Thoracic aorta (tissue), 2 donors: ENCODE measurements around the gene CD80. TPM values are rescaled to one million over a fixed set of nuclear protein-coding genes. Genes with fewer than 3 reads are reported as not detected.

Experiments used
- ATAC-seq: fragments of 150-250 bp; one replicate; pipeline ENCODE4 v1.8.0; 2017; ENCODE audit warnings: low read depth; ENCODE audit not compliant: insufficient number of reproducible peaks, low FRiP score
- DNase-seq: peaks from one replicate; pipeline ENCODE4 v3.0.0-alpha.2; 2020; ENCODE audit warnings: low spot score
- H3K27ac ChIP-seq, 2 donors: fragments of 200-600 bp; sonication (generic); 1 replicate in 1 of 2; 2 replicates in 1 of 2; pipeline ENCODE4 v1.5.1; 2016; ENCODE audit warnings: mild to moderate bottlenecking in 2 of 2, moderate library complexity in 2 of 2
- H3K27me3 ChIP-seq: fragments of 200-600 bp; sonication (generic); replicated peaks from 2 replicates; pipeline ENCODE4 v1.6.0; 2016; ENCODE audit warnings: mild to moderate bottlenecking; ENCODE audit not compliant: insufficient read depth
- H3K36me3 ChIP-seq: fragments of 200-600 bp; sonication (generic); one replicate; pipeline ENCODE4 v1.5.1; 2016
- H3K4me1 ChIP-seq, 2 donors: fragments of 200-600 bp; sonication (generic); 1 replicate in 1 of 2; 2 replicates in 1 of 2; pipeline versions ENCODE4 v1.5.1 to v1.6.0; 2016; ENCODE audit warnings: low read depth in 2 of 2, mild to moderate bottlenecking in 1 of 2; ENCODE audit not compliant: control insufficient read depth in 1 of 2
- H3K4me3 ChIP-seq: fragments of 200-600 bp; sonication (generic); 2 replicates; pipeline ENCODE4 v1.5.1; 2016; ENCODE audit warnings: mild to moderate bottlenecking
- H3K9me3 ChIP-seq: fragments of 200-600 bp; sonication (generic); 2 replicates; pipeline ENCODE4 v1.5.1; 2016
- total RNA-seq, 2 donors: library from RNA; depleted of rRNA; stranded (reverse); fragments of >200 nt; gene quantifications; one replicate each; pipeline versions ENCODE4 v1.1.0 to v1.2.3, GENCODE V29; 2016
- TF ChIP-seq, protein P1 (sequence below): fragments of 200-600 bp; sonication (generic); IDR thresholded peaks from one replicate; pipeline ENCODE4 v1.5.1; 2019; ENCODE audit warnings: antibody characterized with exemption

CD80 gene
- total RNA-seq, 2 donors from 2014 or later, result 0.14 TPM; not detected in 1

- DNase-seq (no peak), ATAC-seq (no peak)
- H3K9me3 ChIP-seq, result no peaks in the 10 kb centered on the region
- peaks cover 8 to 9% of the 10 kb centered on the region in 2 donors for H3K4me1 ChIP-seq
- H3K27me3 ChIP-seq, result no peaks in the 10 kb centered on the region
- TF ChIP-seq, protein P1, sequence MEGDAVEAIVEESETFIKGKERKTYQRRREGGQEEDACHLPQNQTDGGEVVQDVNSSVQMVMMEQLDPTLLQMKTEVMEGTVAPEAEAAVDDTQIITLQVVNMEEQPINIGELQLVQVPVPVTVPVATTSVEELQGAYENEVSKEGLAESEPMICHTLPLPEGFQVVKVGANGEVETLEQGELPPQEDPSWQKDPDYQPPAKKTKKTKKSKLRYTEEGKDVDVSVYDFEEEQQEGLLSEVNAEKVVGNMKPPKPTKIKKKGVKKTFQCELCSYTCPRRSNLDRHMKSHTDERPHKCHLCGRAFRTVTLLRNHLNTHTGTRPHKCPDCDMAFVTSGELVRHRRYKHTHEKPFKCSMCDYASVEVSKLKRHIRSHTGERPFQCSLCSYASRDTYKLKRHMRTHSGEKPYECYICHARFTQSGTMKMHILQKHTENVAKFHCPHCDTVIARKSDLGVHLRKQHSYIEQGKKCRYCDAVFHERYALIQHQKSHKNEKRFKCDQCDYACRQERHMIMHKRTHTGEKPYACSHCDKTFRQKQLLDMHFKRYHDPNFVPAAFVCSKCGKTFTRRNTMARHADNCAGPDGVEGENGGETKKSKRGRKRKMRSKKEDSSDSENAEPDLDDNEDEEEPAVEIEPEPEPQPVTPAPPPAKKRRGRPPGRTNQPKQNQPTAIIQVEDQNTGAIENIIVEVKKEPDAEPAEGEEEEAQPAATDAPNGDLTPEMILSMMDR, result no peak
- peaks cover 3% of the 10 kb centered on the region for H3K36me3 ChIP-seq
- no peak overlapping the region for H3K27ac ChIP-seq
- no peak overlapping the region for H3K4me3 ChIP-seq
Observed at GRCh38 chr3:119582178-119582577, 22.8 kb upstream of the CD80 start.

- peak overlapping the region; percentile 92 to 96 for H3K27ac ChIP-seq
- H3K4me1 ChIP-seq, result peaks cover 8 to 9% of the 10 kb centered on the region in 2 donors
Observed at GRCh38 chr3:119580067-119580760, 20.8 kb upstream of the CD80 start.

DNA sequence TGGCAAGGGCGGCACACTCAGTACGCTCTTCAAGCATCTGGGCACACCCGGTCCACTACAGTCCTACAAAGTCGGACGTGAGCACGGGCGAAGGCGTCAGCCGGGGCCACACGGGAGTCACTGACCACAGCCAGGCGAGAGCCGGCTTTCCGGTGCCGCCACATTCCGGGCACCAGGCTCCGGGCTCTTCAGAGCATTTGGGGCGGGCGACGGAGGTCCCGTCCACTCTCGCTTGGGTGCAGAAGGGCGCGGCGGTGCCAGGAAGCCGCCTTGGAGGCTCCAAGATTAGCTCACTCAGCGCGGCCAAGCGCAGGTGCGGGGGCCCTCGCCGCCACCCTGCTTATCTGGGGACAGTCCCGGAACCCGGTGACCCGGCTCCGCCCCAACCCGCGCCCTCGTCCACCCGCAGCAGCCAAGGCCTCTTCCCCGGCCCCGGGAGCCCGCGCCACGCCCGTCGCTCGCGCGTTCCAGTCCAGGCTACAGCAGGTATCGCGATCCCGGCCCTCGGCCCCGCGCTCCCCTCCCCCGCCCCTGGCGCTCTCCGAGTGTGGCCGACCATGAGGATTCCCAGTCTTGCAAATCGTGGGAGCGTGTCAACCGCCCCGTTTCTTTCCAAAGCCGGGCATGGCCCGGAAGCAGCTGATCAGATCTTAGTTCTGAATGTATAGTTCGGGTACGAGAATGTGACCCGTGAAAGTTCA is 20.1 kb upstream of the CD80 start, which contains the start of gene ADPRH:
Gene ADPRH (plus strand): TSS at position 127 of the 701 bp plus-strand sequence. CDS start 2,678 bp downstream, outside the sequence.
- peak within 1 kb of the TSS; percentile 92 to 96 for H3K27ac ChIP-seq
- peak within 1 kb of the TSS; percentile 83 for H3K4me3 ChIP-seq
- TF ChIP-seq, protein P1, result no peak
- no peaks in the 10 kb centered on the region for H3K36me3 ChIP-seq
- DNase-seq (peak; percentile 22), ATAC-seq (peak; percentile 75)
- H3K9me3 ChIP-seq, result no peaks in the 10 kb centered on the region
- H3K4me1 ChIP-seq, result peaks cover 8 to 9% of the 10 kb centered on the region in 2 donors
- no peaks in the 10 kb centered on the region for H3K27me3 ChIP-seq

More at GRCh38 chr3:119580067-119580760, 20.8 kb upstream of the CD80 start:
- H3K4me3 ChIP-seq, result peak overlapping the region; percentile 83
- no peaks in the 10 kb centered on the region for H3K36me3 ChIP-seq
- TF ChIP-seq, protein P1, result no peak
- DNase-seq (no peak), ATAC-seq (peak; percentile 50)
- no peaks in the 10 kb centered on the region for H3K27me3 ChIP-seq
- no peaks in the 10 kb centered on the region for H3K9me3 ChIP-seq

DNA sequence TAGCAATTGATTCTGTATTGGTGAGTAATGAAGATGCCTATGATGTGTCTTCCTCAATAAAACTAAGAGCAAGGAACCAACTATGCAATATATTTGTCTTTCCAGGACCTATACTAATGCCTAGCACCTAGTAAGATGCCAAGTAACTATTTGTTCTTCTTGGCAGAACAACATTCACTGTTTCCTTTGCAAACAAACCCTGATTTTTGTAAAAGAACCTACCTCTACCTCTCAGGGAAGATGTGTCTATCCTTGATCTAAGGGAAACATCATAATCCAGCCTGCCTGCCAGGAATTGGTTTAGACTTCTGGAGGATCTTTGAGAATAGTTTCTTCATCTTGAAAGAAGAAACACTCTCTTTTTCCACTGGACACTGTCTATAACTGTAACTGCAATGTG is 16.1 kb upstream of the CD80 start:
- H3K4me1 ChIP-seq, result peaks cover 5 to 6% of the 10 kb centered on the region in 2 donors
- H3K27ac ChIP-seq, result no peak overlapping the region
- no peaks in the 10 kb centered on the region for H3K27me3 ChIP-seq
- H3K9me3 ChIP-seq, result no peaks in the 10 kb centered on the region
- H3K36me3 ChIP-seq, result no peaks in the 10 kb centered on the region
- ATAC-seq, result no peak
- TF ChIP-seq, protein P1, result no peak
- no peak overlapping the region for H3K4me3 ChIP-seq
- no peak for DNase-seq

DNA sequence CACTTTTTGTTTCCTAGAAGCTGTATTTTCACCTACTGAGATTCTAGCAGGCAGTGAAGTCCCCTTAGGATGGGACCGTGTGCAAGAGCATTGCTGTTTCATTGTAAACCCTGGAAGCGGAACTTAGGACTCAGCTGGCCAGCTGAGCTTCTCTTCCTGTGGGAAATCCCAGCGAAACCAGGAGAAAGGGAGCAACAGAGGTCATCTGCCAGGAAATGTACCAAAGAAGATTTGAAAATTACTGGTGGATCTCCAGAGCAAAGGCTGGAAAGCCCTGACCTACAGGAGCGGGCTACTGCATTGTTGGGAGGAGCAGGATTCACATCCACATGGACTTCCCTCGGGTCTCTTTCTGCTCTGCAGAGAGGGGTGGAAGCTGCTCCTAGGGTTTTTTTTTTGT is 12.3 kb upstream of the CD80 start:
- no peak for ATAC-seq
- no peaks in the 10 kb centered on the region for H3K4me1 ChIP-seq
- DNase-seq, result no peak
- H3K9me3 ChIP-seq, result no peaks in the 10 kb centered on the region
- H3K36me3 ChIP-seq, result no peaks in the 10 kb centered on the region
- peak overlapping the region in 1 of 2 donors; percentile 9 for H3K27ac ChIP-seq
- no peak overlapping the region for H3K4me3 ChIP-seq
- TF ChIP-seq, protein P1, result no peak
- no peaks in the 10 kb centered on the region for H3K27me3 ChIP-seq
